22Rv1 (cell line): ENCODE measurements around the gene ARMC7.

Source experiments
- H3K27ac ChIP-seq: fragments of 450-650 bp; 2 replicates; pipeline ENCODE4 v1.5.1; 2017
- CTCF ChIP-seq: fragments of 450-650 bp; IDR thresholded peaks from 2 replicates; pipeline ENCODE4 v1.5.1; 2017; ENCODE audit warnings: mild to moderate bottlenecking
- ZFX ChIP-seq: fragments of 450-650 bp; IDR thresholded peaks from 2 replicates; pipeline ENCODE4 v1.6.1; 2017; ENCODE audit warnings: antibody characterized with exemption, borderline replicate concordance

ARMC7 gene

DNA sequence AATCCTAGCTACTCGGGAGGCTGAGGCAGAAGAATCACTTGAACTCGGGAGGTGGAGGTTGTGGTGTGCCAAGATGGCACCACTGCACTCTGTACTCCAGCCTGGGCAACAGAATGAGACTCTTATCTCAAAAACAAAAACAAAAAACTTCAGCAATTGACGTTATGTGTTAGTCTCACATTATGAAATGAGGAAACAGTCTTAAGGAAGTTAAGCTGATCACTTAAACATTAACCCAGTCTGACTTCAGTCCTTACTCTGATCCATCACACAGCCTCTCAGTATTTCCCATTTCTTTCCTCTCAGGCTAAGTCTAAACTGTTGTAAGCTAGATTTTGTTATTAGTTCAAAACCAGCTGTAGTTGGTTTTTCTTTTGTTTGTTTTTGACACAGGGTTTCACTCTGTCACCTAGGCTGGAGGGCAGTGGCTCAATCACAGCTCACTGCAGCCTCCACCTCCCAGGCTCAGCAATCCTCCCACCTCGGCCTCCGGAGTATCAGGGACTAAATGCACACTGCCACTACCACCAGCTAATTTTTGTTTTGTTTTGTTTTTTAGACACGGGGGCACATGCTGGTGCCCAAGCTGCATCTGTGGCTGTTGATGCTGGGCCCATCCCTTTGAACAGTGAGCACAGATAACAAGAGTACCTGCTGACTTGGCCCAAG is 38.2 kb downstream of the ARMC7 start:
- H3K27ac ChIP-seq, result peak overlapping the region; percentile 18

DNA sequence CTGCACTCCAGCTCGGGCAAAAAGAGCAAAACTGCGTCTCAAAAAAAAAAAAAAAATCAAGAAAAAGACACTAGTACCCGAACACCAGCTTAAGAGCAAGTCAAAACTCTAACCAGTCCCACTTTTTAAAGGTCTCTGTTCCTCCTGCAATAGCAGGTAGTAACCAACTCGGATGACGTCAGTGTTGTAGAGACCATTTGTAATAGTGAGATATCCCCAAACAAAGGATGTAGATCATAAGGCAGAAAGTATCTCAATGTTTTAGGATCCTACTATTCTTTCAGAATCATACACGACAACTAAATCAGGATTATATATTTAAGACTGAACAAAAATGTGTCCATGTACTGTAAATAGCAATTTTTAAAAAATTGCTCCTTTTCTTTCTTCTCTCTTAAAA is 42.2 kb downstream of the ARMC7 start:
- TF ChIP-seq ZFX, result no peak
- no peak for TF ChIP-seq CTCF
- H3K27ac ChIP-seq, result no peak overlapping the region

More for the DNA sequence above, 38.2 kb downstream of the ARMC7 start:
- TF ChIP-seq CTCF, result no peak
- no peak for TF ChIP-seq ZFX

DNA sequence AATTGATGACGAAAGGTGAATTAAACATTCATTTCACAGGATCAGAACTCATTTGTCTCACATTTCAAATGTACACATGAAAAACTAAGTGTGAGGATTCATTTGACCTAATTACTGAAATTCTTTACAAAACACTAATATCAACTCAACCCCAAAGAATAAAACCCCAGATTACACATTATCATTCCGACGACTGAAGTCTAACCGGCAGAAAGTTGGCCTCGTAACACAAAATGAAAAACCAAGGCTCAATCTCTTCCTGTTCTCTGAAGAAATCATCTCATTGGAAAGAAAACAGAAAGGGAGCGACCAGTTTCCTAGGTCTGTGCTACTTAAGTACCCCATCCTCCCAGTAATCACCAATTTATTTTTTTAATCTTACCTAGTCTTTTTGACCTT is 42.8 kb downstream of the ARMC7 start:
- peak overlapping the region; percentile 80 for H3K27ac ChIP-seq
- no peak for TF ChIP-seq ZFX
- TF ChIP-seq CTCF, result no peak

GRCh38 chr17:75152922-75153779 is 43.4 kb downstream of the ARMC7 start:
- H3K27ac ChIP-seq, result peak overlapping the region; percentile 80
- no peak for TF ChIP-seq ZFX
- no peak for TF ChIP-seq CTCF

DNA sequence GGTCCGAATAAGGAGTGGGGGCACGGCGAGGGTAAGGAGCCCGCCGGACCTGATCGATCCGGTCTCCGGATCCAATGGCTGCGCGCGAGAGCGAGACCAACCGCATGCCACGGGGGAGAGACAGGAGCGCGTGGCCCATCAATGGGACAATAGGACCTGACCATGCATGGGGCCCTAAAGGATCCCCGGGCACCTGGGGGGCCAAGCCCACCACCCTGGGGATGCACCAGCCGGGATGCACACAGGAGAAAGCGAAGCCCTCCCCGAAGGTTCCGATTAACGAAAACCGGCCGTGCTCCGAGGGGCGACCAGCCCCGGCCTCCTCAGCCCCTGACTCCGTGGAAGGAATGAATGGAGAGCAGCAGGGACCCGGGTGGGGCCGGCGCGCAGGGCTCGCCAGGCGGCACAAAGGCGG is 44.0 kb downstream of the ARMC7 start:
- peak overlapping the region; percentile 80 for H3K27ac ChIP-seq
- TF ChIP-seq CTCF (no peak), ZFX (no peak)

DNA sequence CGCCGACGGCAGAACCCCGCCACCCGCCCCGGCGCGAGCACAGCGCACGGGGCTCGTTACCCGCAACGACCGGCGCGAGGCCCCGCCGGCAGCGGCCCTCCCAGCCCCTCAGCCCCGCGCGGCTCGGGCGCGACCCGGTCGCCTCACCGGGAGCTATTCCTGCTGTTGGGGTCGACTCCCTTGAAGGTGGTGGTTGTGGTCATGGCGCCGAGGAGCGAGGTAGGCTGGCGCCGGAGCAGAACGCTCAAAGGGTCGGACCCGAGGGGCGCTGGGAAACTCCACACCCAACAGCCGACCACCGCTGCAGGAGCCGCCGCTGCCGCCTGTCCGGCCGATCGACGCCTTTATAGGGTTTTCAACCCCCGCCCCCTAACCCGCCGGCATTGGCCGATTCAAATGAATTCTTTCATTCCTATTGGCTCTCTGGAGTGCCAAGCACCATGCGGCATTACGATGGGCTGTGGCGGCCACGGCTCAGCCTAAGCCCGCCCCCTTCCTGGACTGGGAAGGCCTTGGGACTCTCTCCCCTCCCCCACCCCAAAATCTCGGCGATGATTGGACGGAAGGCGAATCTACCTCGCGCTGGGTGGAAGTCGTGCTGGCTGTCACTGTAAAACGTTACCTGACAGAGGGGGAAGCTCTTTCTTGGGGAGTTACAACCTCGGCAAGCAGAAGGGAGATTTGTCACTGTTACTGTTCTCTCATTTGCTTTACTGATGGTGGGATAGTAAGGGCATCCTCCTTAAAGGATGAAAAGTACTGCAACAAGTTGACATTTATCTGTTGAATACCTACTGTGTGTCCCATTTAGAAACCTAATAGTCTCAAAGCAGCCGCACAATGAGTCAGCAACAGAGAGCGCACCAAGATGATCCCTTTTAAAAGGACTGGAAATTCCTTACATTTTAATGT is 44.7 kb downstream of the ARMC7 start, which contains the start of gene JPT1:
JPT1 (minus strand) TSS at position 318 of the 912 bp plus-strand sequence; CDS start at position 203, 115 bp downstream.
- H3K27ac ChIP-seq, result peak within 1 kb of the TSS; percentile 80
- TF ChIP-seq ZFX, result no peak
- no peak for TF ChIP-seq CTCF
